ENCODE data around the gene PRRC1.

Gene PRRC1

DNA sequence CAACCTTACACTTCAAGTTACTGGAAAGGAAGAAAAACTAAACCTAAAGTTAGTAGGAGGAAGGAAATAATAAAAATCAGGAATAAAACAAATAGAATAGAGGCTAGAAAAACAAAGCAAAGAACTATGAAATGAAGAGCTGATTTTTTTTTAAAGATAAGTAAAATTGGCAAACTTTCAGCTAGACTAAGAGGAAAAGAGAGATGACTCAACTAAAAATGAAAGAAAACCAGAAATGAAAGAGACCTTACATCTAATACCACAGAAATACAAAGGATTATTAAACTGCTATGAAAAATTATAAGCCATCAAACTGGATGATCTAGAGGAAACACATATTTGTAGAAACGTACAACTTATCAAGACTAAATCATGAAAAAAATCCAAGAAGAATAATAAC, 60.0 kb downstream of the PRRC1 start:
- H3K27me3 Mint-ChIP-seq, result no peaks in the 10 kb centered on the region
- intact Hi-C loops (cut with micrococcal nuclease), result no loop called here
- peaks cover 14% of the 10 kb centered on the region for H3K9me3 Mint-ChIP-seq
- no peak overlapping the region for H3K4me3 Mint-ChIP-seq
- no peaks in the 10 kb centered on the region for H3K4me1 Mint-ChIP-seq (ENCODE audit: low read depth)
- no peak overlapping the region for H3K27ac Mint-ChIP-seq
- no peaks in the 10 kb centered on the region for H3K36me3 Mint-ChIP-seq (ENCODE audit: low read depth)

DNA sequence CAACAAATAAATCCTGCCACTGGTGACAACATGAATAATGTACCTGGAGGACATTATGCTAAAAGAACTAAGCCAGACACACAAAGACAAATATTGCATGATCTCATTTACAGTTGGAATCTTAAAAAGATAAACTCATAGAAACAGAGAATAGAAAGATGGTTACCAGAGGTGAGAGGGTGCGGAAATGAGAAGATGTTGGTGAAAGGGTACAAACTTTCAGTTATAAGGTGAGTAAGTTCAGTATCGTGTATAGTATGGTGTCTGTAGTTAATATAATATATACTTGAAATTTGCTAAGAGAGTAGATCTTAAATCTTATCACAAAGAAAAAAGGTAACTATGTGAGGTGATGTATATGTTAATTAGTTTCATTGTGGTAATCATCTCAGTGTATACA, 63.3 kb downstream of the PRRC1 start:
- Mint-ChIP-seq H3K27ac (no peak overlapping the region), H3K9me3 (no peaks in the 10 kb centered on the region), H3K36me3 (ENCODE audit: low read depth) (no peaks in the 10 kb centered on the region), H3K4me1 (ENCODE audit: low read depth) (no peaks in the 10 kb centered on the region), H3K27me3 (no peaks in the 10 kb centered on the region), H3K4me3 (no peak overlapping the region)
- intact Hi-C loops (cut with micrococcal nuclease), result no loop called here

DNA sequence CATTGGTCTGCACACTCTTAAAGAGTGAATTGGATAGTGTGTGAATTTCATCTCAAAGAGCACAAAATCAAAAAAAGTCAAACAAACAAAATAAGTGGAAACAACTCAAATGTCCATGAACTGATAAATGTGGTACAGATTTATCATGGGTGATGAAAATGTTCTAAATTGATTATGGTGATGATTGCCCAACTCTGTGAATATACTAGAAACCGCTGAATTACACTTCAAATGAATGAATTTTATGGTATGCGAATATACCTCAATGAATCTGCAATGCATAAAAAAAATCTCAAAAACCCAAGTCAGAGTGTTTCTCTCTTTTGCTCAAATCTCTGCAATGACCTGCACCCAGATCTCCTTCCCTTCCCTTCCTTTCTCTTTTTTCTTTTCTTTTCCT, 64.0 kb downstream of the PRRC1 start:
- Mint-ChIP-seq H3K36me3 (ENCODE audit: low read depth) (no peaks in the 10 kb centered on the region), H3K27me3 (no peaks in the 10 kb centered on the region), H3K4me1 (ENCODE audit: low read depth) (no peaks in the 10 kb centered on the region), H3K27ac (no peak overlapping the region), H3K9me3 (no peaks in the 10 kb centered on the region), H3K4me3 (no peak overlapping the region)
- intact Hi-C loops (cut with micrococcal nuclease), result no loop called here

DNA sequence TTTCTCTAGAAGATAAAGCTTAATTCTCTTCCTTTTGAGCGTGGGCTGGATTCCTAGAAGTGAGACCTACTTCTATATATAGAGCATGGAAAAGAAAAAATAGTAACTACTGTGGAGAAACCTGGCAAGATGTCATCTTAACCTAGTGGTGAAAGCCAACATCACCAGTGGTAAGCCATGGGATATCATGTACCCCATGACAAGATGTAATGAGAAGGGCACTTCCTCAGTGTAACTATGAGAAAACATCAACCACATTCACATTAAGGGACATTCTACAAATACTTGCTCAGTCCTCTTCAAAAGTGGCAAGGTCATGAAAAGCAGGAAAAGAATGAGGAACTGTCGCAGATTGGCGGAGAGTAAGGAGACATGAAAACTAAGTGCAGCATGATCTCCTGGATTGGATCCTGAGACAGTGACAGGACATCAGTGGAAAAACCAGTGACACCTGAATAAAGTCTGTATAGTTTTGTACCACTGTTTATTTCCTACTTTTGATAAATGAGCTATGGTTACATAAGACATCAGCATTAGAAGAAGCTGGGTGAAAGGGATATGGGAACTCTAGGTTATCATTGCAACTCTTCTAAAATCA, 65.4 kb downstream of the PRRC1 start:
- Mint-ChIP-seq H3K36me3 (ENCODE audit: low read depth) (no peaks in the 10 kb centered on the region), H3K27me3 (no peaks in the 10 kb centered on the region), H3K4me3 (no peak overlapping the region), H3K9me3 (no peaks in the 10 kb centered on the region), H3K27ac (no peak overlapping the region), H3K4me1 (ENCODE audit: low read depth) (peaks cover 4% of the 10 kb centered on the region)
- intact Hi-C loops (cut with micrococcal nuclease), result no loop called here

DNA sequence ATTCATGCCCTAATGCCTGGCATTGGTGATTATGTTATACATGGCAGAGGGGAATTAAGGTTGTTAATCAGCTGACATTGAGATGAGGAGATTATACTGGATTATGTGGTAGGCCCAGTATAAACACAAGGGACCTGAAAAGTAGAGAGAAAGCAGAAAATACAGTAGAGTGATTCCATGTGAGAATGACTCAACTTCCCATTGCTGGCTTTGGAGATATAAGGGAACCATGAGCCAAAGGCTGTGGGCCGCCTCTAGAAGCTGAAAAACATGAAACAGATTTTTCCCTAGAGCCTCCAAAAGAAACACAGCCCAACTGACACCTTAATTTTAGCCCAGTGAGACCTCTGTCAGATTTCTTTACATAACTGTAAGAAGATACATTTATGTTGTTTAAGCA, 66.4 kb downstream of the PRRC1 start:
- intact Hi-C loops (cut with micrococcal nuclease), result no loop called here
- no peaks in the 10 kb centered on the region for H3K9me3 Mint-ChIP-seq
- peaks cover 4% of the 10 kb centered on the region for H3K4me1 Mint-ChIP-seq (ENCODE audit: low read depth)
- H3K27ac Mint-ChIP-seq, result no peak overlapping the region
- no peaks in the 10 kb centered on the region for H3K27me3 Mint-ChIP-seq
- H3K4me3 Mint-ChIP-seq, result no peak overlapping the region
- H3K36me3 Mint-ChIP-seq (ENCODE audit: low read depth), result no peaks in the 10 kb centered on the region

DNA sequence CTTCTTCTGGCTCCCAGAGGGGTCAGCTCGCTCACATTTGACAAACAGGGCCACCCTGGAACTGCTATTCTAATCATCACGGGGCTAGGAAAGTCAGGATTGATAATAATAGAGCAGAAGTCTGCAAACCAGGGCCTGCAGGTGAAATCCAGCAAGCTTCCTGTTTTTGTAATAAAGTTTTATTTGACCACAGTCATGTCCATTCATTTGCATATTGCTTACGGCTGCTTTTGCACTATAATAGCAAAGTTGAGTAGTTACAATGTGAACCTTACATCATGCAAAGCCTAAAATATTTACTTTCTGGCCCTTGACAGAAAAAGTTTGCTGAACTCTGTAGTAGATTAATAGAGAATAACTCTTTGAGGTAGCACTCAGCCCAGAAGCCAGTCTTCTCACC, 68.2 kb downstream of the PRRC1 start:
- Mint-ChIP-seq H3K27ac (no peak overlapping the region), H3K36me3 (ENCODE audit: low read depth) (no peaks in the 10 kb centered on the region), H3K9me3 (no peaks in the 10 kb centered on the region), H3K4me1 (ENCODE audit: low read depth) (peaks cover 4% of the 10 kb centered on the region), H3K4me3 (no peak overlapping the region), H3K27me3 (no peaks in the 10 kb centered on the region)
- intact Hi-C loops (cut with micrococcal nuclease), result no loop called here

DNA sequence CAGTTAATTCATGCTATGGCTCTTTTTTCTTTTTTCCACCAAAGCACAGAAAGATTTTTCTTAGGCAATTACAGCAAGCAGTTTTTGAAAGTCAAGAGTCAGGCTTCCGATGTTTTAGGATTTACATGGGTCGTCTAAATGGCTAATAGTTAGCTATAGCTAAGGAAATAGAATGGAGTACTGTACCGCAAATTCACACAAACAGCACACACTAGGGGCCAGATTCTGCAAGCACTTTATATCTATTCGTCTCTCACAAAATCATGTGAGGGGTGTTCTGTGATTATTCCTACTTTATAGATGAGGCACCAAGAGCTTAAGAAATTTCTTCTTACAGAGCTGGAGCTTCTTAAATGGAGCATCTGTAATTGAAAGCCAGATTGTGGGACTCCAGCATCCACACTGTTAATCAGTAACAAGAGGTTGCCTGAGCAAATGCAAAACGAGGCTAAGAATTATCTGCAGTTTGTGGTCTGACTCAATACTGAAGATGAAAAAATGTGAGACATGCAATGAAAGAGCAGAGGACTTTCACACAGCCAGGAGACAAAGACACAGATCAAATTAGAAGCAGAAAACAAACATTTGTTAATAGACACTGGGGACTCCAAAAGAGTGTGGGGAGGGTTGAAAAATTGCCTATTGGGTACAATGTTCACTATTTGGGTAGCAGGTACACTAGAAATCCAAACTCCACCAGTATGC, 68.8 kb downstream of the PRRC1 start:
- Mint-ChIP-seq H3K27me3 (no peaks in the 10 kb centered on the region), H3K4me1 (ENCODE audit: low read depth) (peaks cover 4% of the 10 kb centered on the region), H3K27ac (no peak overlapping the region), H3K9me3 (no peaks in the 10 kb centered on the region), H3K36me3 (ENCODE audit: low read depth) (no peaks in the 10 kb centered on the region), H3K4me3 (no peak overlapping the region)
- intact Hi-C loops (cut with micrococcal nuclease), result no loop called here

DNA sequence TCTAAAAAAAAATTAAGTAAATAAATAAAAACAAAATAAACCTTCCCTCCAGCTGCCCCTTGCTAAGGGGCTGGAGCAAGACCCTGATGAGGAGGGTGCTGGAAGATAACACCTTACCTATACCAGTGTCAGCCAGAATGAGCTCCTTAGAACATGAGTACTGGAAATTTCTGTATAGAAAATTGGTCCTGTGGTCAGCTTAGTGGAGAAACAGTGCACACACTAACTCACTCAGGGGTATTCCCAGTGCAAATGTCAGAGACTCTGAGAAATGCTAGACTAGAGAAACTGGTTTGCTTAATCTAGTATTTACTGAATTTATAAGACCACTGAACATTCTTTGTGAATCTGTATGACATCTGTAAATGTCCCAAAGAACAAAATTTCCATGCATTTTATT, 69.4 kb downstream of the PRRC1 start:
- no peaks in the 10 kb centered on the region for H3K27me3 Mint-ChIP-seq
- H3K36me3 Mint-ChIP-seq (ENCODE audit: low read depth), result no peaks in the 10 kb centered on the region
- no peak overlapping the region for H3K4me3 Mint-ChIP-seq
- H3K27ac Mint-ChIP-seq, result no peak overlapping the region
- no peaks in the 10 kb centered on the region for H3K9me3 Mint-ChIP-seq
- intact Hi-C loops (cut with micrococcal nuclease), result no loop called here
- H3K4me1 Mint-ChIP-seq (ENCODE audit: low read depth), result peaks cover 4% of the 10 kb centered on the region

DNA sequence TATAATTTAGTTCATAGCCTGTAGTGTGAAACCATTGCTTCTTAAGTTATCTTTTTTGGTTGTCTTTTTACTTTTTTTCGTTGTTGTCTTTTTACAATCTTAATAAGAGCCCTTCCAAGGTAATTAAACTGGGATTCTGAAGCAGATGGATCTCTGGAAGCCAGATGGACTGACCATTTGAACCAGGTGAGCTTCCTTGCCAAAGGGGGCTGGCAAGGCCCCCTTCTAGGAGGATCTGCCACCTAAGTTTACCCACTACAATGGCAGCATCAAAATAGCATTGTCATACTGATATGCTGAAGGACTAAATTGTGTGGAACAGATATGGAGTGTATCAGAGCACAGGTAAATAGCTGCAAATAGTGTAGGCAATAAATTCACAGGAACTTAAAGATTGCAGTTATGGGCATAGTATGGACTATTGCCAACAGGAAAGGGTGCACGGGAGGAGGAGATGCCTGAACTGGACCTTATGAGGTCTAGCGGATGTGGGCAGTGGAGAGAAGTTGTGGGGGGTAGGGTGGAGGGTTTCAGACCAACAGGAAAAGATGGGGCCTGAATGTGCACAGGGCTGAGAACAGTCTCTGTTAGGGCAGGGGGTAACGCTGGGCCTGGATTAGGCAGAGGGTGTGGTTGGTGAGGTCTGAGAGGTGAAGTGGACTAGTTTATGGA, 69.9 kb downstream of the PRRC1 start:
- Mint-ChIP-seq H3K27me3 (no peaks in the 10 kb centered on the region), H3K9me3 (no peaks in the 10 kb centered on the region), H3K27ac (no peak overlapping the region), H3K4me1 (ENCODE audit: low read depth) (peaks cover 4% of the 10 kb centered on the region), H3K4me3 (no peak overlapping the region), H3K36me3 (ENCODE audit: low read depth) (no peaks in the 10 kb centered on the region)
- intact Hi-C loops (cut with micrococcal nuclease), result no loop called here

DNA sequence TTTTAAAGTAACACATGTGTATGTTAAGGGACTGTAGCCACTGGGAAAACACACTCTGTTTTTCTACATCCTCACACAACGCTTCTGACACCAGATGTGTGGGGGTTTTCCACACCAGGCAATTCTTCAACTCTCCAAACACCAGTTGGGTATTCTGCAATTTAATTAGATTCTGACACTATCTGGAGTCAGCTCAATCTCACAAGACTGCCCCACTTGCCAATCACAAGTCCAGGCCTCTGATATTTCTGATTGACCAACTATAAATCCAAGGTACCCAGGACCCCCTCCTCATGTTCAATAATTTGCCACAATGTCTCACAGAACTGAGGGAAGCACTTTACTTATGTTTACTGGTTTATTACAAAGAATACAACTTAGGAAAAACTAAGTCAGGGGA, 70.9 kb downstream of the PRRC1 start:
- H3K4me3 Mint-ChIP-seq, result no peak overlapping the region
- intact Hi-C loops (cut with micrococcal nuclease), result no loop called here
- peaks cover 4% of the 10 kb centered on the region for H3K4me1 Mint-ChIP-seq (ENCODE audit: low read depth)

DNA sequence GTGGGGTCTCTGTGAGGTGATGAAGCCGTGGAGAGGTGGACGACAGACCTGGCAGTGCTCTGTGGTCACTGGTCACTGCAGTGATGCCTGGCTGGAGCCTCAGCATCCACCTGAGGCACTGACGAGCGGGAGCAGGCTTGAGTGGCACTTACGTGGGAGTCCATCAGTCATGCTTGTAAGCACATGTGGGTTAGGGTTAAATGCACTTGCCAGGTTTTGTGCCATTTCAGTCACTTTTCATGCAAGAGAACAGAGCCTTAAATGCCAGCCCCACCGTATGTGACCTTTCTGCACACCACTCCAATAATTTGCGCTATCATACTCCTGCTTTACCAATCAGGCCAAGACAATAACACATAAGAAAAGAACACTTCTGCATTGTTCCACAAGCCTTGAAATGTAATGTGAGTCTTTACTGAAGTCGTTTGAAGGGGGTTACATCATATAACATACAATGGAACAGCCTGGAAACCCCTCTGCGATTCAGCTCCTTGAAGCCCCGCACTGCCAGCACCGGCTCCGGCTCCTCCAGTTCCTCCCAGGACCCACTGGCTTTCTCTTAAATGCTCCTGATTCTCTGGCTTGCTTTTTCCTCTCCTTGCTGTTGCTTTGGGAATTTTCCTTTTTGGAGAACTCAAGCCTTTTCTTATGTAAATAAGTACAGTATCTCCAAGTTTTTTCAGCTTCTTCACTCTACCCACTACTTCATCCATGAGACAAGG, 72.0 kb downstream of the PRRC1 start:
- Mint-ChIP-seq H3K36me3 (ENCODE audit: low read depth) (no peaks in the 10 kb centered on the region), H3K4me1 (ENCODE audit: low read depth) (peaks cover 4% of the 10 kb centered on the region), H3K9me3 (no peaks in the 10 kb centered on the region), H3K27ac (no peak overlapping the region), H3K4me3 (no peak overlapping the region), H3K27me3 (no peaks in the 10 kb centered on the region)
- intact Hi-C loops (cut with micrococcal nuclease), result no loop called here

More for the DNA sequence above, 70.9 kb downstream of the PRRC1 start:
- Mint-ChIP-seq H3K9me3 (no peaks in the 10 kb centered on the region), H3K27me3 (no peaks in the 10 kb centered on the region), H3K36me3 (ENCODE audit: low read depth) (no peaks in the 10 kb centered on the region), H3K27ac (no peak overlapping the region)

DNA sequence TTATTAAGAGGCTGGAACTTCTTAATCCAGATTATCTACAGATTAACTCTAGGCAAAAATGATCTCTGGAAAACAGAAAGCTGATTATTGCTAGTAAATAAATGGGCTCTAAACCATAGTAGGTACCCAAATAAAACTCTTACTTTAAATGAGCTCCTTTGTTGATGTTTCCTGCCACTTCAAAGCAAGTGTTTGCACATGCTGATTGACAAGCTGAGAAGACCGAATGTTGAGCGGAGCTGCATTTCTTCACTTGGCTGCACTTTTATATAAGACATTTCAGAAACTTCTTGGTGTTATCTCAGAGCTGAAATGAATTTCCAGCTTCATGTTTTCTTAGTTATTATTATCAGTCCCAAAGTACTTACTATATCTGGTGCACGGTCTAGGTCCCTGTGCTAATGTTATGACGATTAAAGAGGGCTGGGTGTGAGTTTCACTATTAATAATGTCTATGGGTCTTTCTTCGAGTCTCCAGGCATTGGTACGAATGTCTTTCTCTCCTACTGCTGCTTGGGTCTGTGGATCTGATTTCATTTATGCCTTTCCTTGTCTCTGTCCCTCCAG, 72.8 kb downstream of the PRRC1 start:
- Mint-ChIP-seq H3K36me3 (ENCODE audit: low read depth) (no peaks in the 10 kb centered on the region), H3K27ac (no peak overlapping the region), H3K9me3 (no peaks in the 10 kb centered on the region), H3K27me3 (no peaks in the 10 kb centered on the region), H3K4me3 (no peak overlapping the region), H3K4me1 (ENCODE audit: low read depth) (peaks cover 4% of the 10 kb centered on the region)
- intact Hi-C loops (cut with micrococcal nuclease), result no loop called here

DNA sequence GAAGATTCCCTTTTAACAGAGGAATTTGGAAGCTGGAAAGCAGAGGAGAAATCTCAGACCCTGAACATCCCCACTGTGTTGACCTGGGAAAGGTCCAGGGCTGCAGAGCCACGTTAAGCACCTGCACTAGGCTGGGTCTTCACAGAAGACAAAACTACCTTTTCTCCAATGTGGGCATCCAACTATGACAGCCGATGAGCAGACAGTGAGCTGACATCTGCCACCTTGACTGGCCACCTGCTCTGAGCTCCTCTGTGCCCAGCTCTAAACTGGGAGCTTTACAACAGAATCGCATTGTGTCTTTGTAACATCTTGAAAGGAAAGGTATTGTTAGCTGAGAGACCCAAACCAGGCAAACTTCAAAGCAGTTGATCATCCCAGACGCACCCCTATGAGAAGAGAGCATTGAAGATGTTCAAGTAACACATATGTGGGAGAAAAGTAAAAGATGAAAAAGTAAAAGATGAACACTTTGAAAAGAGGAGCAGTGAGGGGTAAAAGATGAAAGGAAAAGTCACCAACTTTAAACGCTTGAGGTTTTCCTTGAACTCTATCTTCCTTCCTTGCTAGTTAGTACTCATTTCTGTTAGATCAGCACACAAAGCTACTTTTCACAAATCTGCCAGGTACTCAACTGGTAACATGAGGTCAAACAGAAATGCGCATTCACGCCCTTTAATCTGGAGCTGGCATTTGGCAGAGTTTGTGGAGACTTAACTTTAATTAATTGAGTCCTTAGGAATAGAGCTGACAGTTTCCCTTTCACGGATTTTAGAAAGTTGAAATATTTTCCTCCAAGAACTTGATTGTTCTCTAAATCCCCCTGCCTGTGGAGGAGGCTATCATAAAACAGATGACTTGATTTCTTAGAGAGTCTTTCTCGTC, 78.3 kb downstream of the PRRC1 start:
- Mint-ChIP-seq H3K27ac (no peak overlapping the region), H3K36me3 (ENCODE audit: low read depth) (no peaks in the 10 kb centered on the region), H3K4me1 (ENCODE audit: low read depth) (no peaks in the 10 kb centered on the region), H3K4me3 (no peak overlapping the region), H3K9me3 (no peaks in the 10 kb centered on the region), H3K27me3 (no peaks in the 10 kb centered on the region)
- intact Hi-C loops (cut with micrococcal nuclease), result no loop called here
